ENCODE data around the gene FOXRED2.
"Not testable (repeated sequence)": the region's sequence is repeated elsewhere in the genome, so short reads cannot be mapped to it uniquely, and the experiment has no call there.

Gene FOXRED2

GRCh38 chr22:36470162-36470993 is 36.5 kb downstream of the FOXRED2 start:
- DNase-seq (ENCODE audit: low read depth in 4 of 4, low spot score in 1 of 4) = peak; percentile 50 to 70 (median 56)

GRCh38 chr22:36469094-36469710 is 37.6 kb downstream of the FOXRED2 start:
- no peak for DNase-seq (ENCODE audit: low read depth in 4 of 4, low spot score in 1 of 4)

- DNase-seq (ENCODE audit: low read depth in 4 of 4, low spot score in 1 of 4) = no peak
Measured at GRCh38 chr22:36467946-36468345, 38.9 kb downstream of the FOXRED2 start.

- no peak for DNase-seq (ENCODE audit: low read depth in 4 of 4, low spot score in 1 of 4)
Measured at GRCh38 chr22:36467042-36467810, 39.6 kb downstream of the FOXRED2 start.

GRCh38 chr22:36466258-36466657 is 40.6 kb downstream of the FOXRED2 start:
- DNase-seq (ENCODE audit: low read depth in 4 of 4, low spot score in 1 of 4) = no peak

- DNase-seq (ENCODE audit: low read depth in 4 of 4, low spot score in 1 of 4) = no peak
Measured at GRCh38 chr22:36465232-36466021, 41.4 kb downstream of the FOXRED2 start.

GRCh38 chr22:36464715-36465231 is 42.1 kb downstream of the FOXRED2 start:
- DNase-seq (ENCODE audit: low read depth in 4 of 4, low spot score in 1 of 4) = no peak

- no peak for DNase-seq (ENCODE audit: low read depth in 4 of 4, low spot score in 1 of 4)
Measured at GRCh38 chr22:36463783-36464184, 43.1 kb downstream of the FOXRED2 start.

- DNase-seq (ENCODE audit: low read depth in 4 of 4, low spot score in 1 of 4) = no peak
Measured at GRCh38 chr22:36461665-36462649, 44.9 kb downstream of the FOXRED2 start.

GRCh38 chr22:36460202-36460601 is 46.6 kb downstream of the FOXRED2 start:
- DNase-seq (ENCODE audit: low read depth in 4 of 4, low spot score in 1 of 4) = no peak

- DNase-seq (ENCODE audit: low read depth in 4 of 4, low spot score in 1 of 4) = no peak
Measured at GRCh38 chr22:36457688-36458450, 49.0 kb downstream of the FOXRED2 start.

- no peak for DNase-seq (ENCODE audit: low read depth in 4 of 4, low spot score in 1 of 4)
Measured at GRCh38 chr22:36456464-36456845, 50.4 kb downstream of the FOXRED2 start.

- DNase-seq (ENCODE audit: low read depth in 4 of 4, low spot score in 1 of 4) = no peak
Measured at GRCh38 chr22:36455571-36456463, 51.0 kb downstream of the FOXRED2 start.

- peak; percentile 80 to 98 (median 93) for DNase-seq (ENCODE audit: low read depth in 4 of 4, low spot score in 1 of 4)
Measured at GRCh38 chr22:36454916-36455570, 51.8 kb downstream of the FOXRED2 start.

GRCh38 chr22:36453855-36454378 is 52.9 kb downstream of the FOXRED2 start:
- DNase-seq (ENCODE audit: low read depth in 4 of 4, low spot score in 1 of 4) = no peak

- DNase-seq (ENCODE audit: low read depth in 4 of 4, low spot score in 1 of 4) = not testable (repeated sequence)
Measured at GRCh38 chr22:36452978-36453607, 53.7 kb downstream of the FOXRED2 start.
